ENCODE results near the gene PGAP2. TPM values are rescaled to one million over a fixed set of nuclear protein-coding genes. Genes with fewer than 3 reads are reported as not detected.

Gene PGAP2
- total RNA-seq, 1 experiment from 2014 or later = 37.4 TPM

- H2BK15ac ChIP-seq (ENCODE audit: low read depth, low read length) = no peak overlapping the region
- H3K4me3 Mint-ChIP-seq = no peak overlapping the region
- H3K27ac ChIP-seq (ENCODE audit: insufficient read length, low read depth, low read length) = no peak overlapping the region
- no peak overlapping the region for H3K4ac ChIP-seq (ENCODE audit: low read depth, low read length)
- no peaks in the 10 kb centered on the region for H4K20me1 ChIP-seq (ENCODE audit: control insufficient read depth, insufficient read depth, insufficient read length)
- no peaks in the 10 kb centered on the region for H3K79me1 ChIP-seq (ENCODE audit: insufficient read depth, low read depth, low read length, poor library complexity, severe bottlenecking)
- H3K14ac ChIP-seq (ENCODE audit: insufficient read depth, low read length) = no peak overlapping the region
- no peak overlapping the region for H3K4me2 ChIP-seq (ENCODE audit: insufficient read depth, insufficient read length, low read length)
- no peak overlapping the region for H3K27ac Mint-ChIP-seq
- H3K36me3 Mint-ChIP-seq (ENCODE audit: insufficient read depth in 1 of 3, low read depth in 3 of 3) = peaks cover 59 to 88% (median 76%) of the 10 kb centered on the region in 3 experiments
- H2AK5ac ChIP-seq (ENCODE audit: insufficient read length, low read length) = no peak overlapping the region
- no peak overlapping the region for H3K9ac ChIP-seq (ENCODE audit: extremely low read depth, insufficient read length, low read length)
- DNase-seq = no peak
- H3K27me3 ChIP-seq (ENCODE audit: insufficient read depth, low read length) = no peaks in the 10 kb centered on the region
- H4K8ac ChIP-seq (replicated peaks; ENCODE audit: insufficient read length, low read depth, low read length) = no peak overlapping the region
- H3K27me3 Mint-ChIP-seq (ENCODE audit: low read depth) = no peaks in the 10 kb centered on the region
- no peaks in the 10 kb centered on the region for H3K4me1 Mint-ChIP-seq
- H2BK5ac ChIP-seq (ENCODE audit: insufficient read length, low read length) = no peak overlapping the region
- H2BK20ac ChIP-seq (ENCODE audit: low read depth, low read length, poor library complexity, severe bottlenecking) = no peak overlapping the region
- H2BK12ac ChIP-seq (ENCODE audit: insufficient read length, low read depth, low read length) = no peak overlapping the region
- no peak overlapping the region for H3K56ac ChIP-seq (ENCODE audit: insufficient read length, low read depth, low read length)
- no peak overlapping the region for H3K23ac ChIP-seq (ENCODE audit: insufficient read length, low read depth, low read length)
- no peaks in the 10 kb centered on the region for H3K9me3 Mint-ChIP-seq
- no peak overlapping the region for H2AFZ ChIP-seq (ENCODE audit: low read length)
- H3K18ac ChIP-seq (ENCODE audit: insufficient read length, low read depth, low read length) = no peak overlapping the region
- H3K9me3 ChIP-seq (ENCODE audit: control insufficient read depth, low read depth, low read length) = no peaks in the 10 kb centered on the region
- no peak overlapping the region for H2BK120ac ChIP-seq (ENCODE audit: low read depth, low read length, poor library complexity, severe bottlenecking)
- H4K5ac ChIP-seq (ENCODE audit: insufficient read length, low read depth, low read length) = no peak overlapping the region
- 0 out of 3 replicates have a peak, but pooled peaks have one; percentile 24 for TF ChIP-seq CTCF (conservative IDR thresholded peaks at IDR 0.05)
- no peaks in the 10 kb centered on the region for H3K23me2 ChIP-seq (ENCODE audit: insufficient read length, low read depth, low read length, poor library complexity, severe bottlenecking)
- no peaks in the 10 kb centered on the region; the same call in 1 of the 2 replicates for H3K79me2 ChIP-seq (ENCODE audit: insufficient read depth, low read length)
- no peak overlapping the region for H3T11ph ChIP-seq (ENCODE audit: low read length)
- no peak overlapping the region for H4K91ac ChIP-seq (ENCODE audit: insufficient read length, low read depth, low read length)
- no CpG with 5 or more reads among the region's 7 CpGs for WGBS (ENCODE audit: extremely low coverage, insufficient read length, low lambda C conversion rate)
- no peaks in the 10 kb centered on the region for H3K4me1 ChIP-seq (ENCODE audit: insufficient read depth, low read length)
Observed at GRCh38 chr11:3775736-3776406, 32.5 kb upstream of the PGAP2 start.
